GM11168 (cell line): Measurements from ENCODE around the gene TNFRSF19.

Experiments used
- in situ Hi-C: fragments of 300-500 bp; cut with MboI; formaldehyde crosslinking; loops from one replicate; pipeline ENCODE4 v1.12.0; 2022; ENCODE audit warnings: low sequenced_read_pairs; ENCODE audit not compliant: unreplicated experiment

TNFRSF19 gene

GRCh38 chr13:23623394-23623793 lies 53.2 kb downstream of the TNFRSF19 start:
- in situ Hi-C loops: no loop called here

- in situ Hi-C loops: no loop called here
Measured at GRCh38 chr13:23626700-23627099, 56.5 kb downstream of the TNFRSF19 start.

GRCh38 chr13:23627410-23627809 lies 57.2 kb downstream of the TNFRSF19 start:
- in situ Hi-C loops: no loop called here

- in situ Hi-C loops: no loop called here
Measured at GRCh38 chr13:23628250-23628649, 58.0 kb downstream of the TNFRSF19 start.

- in situ Hi-C loops: no loop called here
Measured at GRCh38 chr13:23628765-23629565, 58.8 kb downstream of the TNFRSF19 start.

DNA sequence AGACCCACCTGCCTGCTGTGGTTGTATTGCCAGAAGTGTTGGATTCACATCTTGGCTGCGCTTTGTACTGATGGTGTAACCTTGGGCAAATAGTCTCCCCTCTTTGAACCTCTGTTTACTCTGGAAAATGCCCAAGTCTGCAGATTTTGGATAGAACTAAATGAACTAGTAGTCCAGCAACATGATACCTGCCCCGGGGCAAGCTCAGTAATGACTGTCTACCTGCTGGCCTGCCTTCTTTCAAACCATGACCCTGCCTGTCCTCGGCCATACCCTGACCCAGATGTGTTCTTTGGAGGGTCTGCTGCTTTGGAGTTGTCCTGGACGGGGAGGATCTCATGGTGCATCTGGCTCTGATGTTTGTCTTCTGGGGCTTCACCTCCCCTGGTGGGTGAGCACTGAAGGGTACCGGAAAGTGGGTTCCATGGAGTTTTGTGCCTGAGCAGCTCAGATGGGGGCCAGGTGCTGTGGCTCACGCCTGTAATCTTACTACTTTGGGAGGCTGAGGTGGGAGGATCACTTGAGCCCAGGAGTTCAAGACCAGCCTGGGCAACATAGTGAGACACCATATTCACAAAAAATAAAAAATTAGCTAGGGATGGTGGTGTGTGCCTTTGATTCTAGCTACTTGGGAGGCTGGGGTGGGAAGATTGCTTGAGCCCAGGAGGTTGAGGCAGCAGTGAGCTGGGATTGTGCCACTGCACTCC lies 59.5 kb downstream of the TNFRSF19 start:
- in situ Hi-C loops: no loop called here

- in situ Hi-C loops: no loop called here
Measured at GRCh38 chr13:23630349-23631093, 60.3 kb downstream of the TNFRSF19 start.

- in situ Hi-C loops: no loop called here
Measured at GRCh38 chr13:23631311-23632047, 61.3 kb downstream of the TNFRSF19 start.

- in situ Hi-C loops: no loop called here
Measured at GRCh38 chr13:23632048-23632582, 61.9 kb downstream of the TNFRSF19 start.

DNA sequence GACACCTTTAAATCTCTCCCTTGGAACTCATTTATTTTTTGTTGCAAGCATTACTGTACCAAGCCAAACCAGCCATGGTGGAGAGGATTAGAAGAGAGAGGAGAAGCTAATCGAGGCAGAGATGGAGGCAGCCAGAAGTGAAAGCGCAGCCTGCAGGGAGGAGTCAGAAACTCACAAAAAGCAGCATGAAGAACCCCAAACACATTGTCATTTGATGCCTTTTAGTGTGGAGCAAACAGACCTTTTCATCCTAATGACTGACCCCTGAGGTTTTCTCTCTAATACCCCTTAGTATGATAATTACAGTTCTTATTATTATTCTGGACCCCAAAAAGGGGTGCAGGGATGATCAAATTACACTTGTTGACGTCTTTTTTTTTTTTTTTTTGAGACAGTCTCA lies 62.5 kb downstream of the TNFRSF19 start:
- in situ Hi-C loops: no loop called here

GRCh38 chr13:23634897-23635296 lies 64.7 kb downstream of the TNFRSF19 start:
- in situ Hi-C loops: no loop called here

DNA sequence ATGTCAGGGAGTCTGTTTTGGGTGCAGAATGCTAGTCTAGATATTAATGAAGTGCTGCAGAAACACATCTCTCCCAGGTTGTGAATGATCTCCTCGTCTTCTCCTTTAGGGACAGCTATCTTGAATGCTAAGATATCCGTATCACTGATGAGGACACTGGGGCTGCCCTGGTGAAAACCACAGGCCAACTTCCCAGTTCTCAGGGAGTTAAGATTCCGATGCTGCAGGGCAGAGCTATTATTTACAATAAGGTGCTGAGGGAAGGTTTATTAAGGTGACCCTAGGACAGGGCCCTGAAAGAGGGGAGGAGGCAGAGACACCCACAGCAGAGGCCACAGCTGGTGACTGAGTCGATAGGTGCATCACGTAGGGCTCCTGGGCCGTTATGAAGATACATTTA lies 66.1 kb downstream of the TNFRSF19 start:
- in situ Hi-C loops: no loop called here

DNA sequence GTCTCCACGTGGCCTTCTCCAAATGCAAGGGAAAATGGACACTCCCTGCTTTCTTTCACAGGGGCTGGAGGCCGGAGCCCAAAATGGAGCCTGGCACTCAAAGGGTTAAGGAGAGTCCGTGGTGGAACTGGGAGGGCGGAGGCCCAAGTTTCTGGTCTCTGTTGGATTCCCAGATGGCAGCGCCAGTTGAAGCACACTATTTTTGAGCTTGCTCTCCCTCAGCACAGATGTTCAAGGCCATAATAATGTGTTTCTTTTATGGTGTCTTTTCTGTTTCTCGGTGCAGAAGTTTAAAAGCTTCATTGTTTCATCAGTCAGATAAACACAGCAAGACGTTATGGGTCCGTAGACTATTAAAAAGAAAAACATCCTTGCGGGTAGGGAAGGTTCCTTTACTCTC lies 67.6 kb downstream of the TNFRSF19 start:
- in situ Hi-C loops: no loop called here

DNA sequence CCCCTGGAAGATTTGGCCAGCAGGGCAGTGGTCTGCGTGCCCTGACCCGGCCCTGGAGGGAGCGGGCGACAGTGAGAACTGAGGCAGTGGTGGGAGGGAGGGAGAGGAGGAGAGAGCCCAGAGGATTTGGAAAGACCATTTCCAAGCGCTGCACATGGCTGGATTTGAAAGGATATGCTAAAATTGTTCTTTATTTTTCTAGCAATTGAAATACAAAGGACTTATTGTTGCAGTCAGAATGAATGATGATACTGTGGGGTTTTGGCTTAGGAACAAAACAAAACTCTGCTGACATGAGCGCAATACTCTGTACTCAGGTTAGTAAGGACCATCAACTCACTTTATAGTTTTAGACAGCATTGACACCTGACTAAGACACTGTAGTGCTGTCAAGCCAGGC lies 69.5 kb downstream of the TNFRSF19 start:
- in situ Hi-C loops: no loop called here

DNA sequence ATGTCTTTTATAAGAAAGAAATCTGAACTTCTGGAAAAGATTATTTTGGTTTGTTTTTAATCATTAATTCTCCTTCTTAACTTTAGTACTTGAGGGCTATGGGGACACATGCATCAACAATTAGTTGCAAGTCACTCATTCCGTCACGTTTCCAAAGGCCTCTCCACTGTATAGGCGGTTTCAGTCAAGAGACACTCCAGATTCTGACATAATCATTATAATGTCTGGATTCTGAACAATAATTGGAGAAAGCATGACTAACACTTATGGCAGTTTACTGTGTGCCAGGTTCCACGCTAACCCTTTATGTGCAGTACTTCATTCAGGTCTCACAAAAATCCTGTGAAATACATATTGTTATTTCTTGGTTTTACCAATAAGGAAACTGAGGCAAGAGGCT lies 71.9 kb downstream of the TNFRSF19 start:
- in situ Hi-C loops: no loop called here

GRCh38 chr13:23643338-23644125 lies 73.3 kb downstream of the TNFRSF19 start:
- in situ Hi-C loops: no loop called here

- in situ Hi-C loops: no loop called here
Measured at GRCh38 chr13:23644126-23644419, 73.9 kb downstream of the TNFRSF19 start.

DNA sequence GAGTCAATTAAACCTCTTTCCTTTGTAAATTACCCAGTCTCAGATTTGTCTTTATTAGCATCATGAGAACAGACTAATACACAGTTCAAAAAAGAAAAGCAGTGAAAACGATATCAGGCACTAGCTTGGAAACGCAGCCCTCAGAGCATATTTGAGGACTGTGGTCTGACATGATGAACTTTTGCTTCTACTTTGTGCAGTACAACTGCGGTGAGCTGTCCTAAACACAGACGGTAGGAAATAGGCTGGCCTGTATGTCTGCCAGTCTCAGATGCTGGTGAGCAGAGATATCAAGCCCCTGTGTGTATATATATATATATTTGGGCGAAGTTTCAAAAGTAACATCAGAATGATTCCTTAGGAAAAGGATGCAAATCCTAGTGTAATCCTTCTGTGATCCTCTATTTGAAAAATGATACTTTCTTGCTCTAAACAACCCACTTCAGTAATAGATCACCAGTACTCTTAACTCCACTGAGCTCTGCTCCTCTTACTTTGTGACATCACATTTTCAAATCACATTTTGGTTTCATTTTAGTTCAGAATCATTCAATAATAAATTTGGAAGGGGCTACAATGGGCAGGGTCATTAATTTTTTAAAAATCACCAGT lies 74.4 kb downstream of the TNFRSF19 start:
- in situ Hi-C loops: no loop called here

DNA sequence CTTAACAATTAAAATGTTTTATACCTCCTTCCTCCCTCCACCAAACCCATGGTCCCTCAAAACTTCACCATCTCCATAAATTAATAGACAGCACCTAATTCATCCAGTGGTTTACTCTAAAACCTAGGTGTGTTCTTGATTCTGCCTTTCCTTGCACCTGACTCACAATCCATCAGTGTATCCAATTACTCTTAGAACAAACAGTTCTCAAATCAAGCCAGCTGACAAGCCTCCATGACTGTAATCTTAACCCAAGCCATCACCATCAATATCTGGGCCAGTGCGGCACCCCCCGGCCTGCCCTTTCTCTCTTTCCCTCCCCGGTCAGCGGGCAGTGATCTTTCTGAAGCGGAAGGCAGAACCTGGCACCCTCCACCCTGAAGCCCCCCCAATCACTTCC lies 75.6 kb downstream of the TNFRSF19 start:
- in situ Hi-C loops: no loop called here
